Measurements from ENCODE around the gene SPIRE1. TPM values are rescaled to one million over a fixed set of nuclear protein-coding genes. Genes with fewer than 3 reads are reported as not detected.
"Not testable (repeated sequence)": the region's sequence is repeated elsewhere in the genome, so short reads cannot be mapped to it uniquely, and the experiment has no call there.

The SPIRE1 gene
- total RNA-seq, 2 experiments from 2014 or later: 2.5 to 2.7 TPM

GRCh38 chr18:12410747-12411146 lies 247.2 kb downstream of the SPIRE1 start:
- DNase-seq; CTCF ChIA-PET; ATAC-seq; H3K36me3 Mint-ChIP-seq (ENCODE audit: low read depth); H3K4me3 Mint-ChIP-seq; POLR2A ChIA-PET; H3K9me3 Mint-ChIP-seq (ENCODE audit: insufficient read depth); H3K27ac Mint-ChIP-seq: not testable (repeated sequence)
- Mint-ChIP-seq H3K27me3 (ENCODE audit: low read depth) (peaks cover 14% of the 10 kb centered on the region), H3K4me1 (ENCODE audit: low read depth) (peaks cover 27% of the 10 kb centered on the region)

- CTCF ChIA-PET: no interaction called here
- POLR2A ChIA-PET: no interaction called here
- Mint-ChIP-seq H3K9me3 (ENCODE audit: insufficient read depth) (no peaks in the 10 kb centered on the region), H3K4me3 (no peak overlapping the region), H3K27ac (no peak overlapping the region), H3K27me3 (ENCODE audit: low read depth) (peaks cover 18% of the 10 kb centered on the region), H3K4me1 (ENCODE audit: low read depth) (peaks cover 28% of the 10 kb centered on the region), H3K36me3 (ENCODE audit: low read depth) (peaks cover 3% of the 10 kb centered on the region)
- DNase-seq (no peak), ATAC-seq (no peak)
Observed at GRCh38 chr18:12410081-12410481, 247.8 kb downstream of the SPIRE1 start.

GRCh38 chr18:12409469-12409868 lies 248.4 kb downstream of the SPIRE1 start:
- H3K36me3 Mint-ChIP-seq (ENCODE audit: low read depth): peaks cover 3% of the 10 kb centered on the region
- ChIA-PET POLR2A (no interaction called here), CTCF (no interaction called here)
- H3K4me1 Mint-ChIP-seq (ENCODE audit: low read depth): peaks cover 28% of the 10 kb centered on the region
- no peak overlapping the region for H3K4me3 Mint-ChIP-seq
- peaks cover 24% of the 10 kb centered on the region for H3K27me3 Mint-ChIP-seq (ENCODE audit: low read depth)
- no peak overlapping the region for H3K27ac Mint-ChIP-seq
- no peaks in the 10 kb centered on the region for H3K9me3 Mint-ChIP-seq (ENCODE audit: insufficient read depth)
- DNase-seq (no peak), ATAC-seq (no peak)

GRCh38 chr18:12408247-12408869 lies 249.5 kb downstream of the SPIRE1 start:
- Mint-ChIP-seq H3K27me3 (ENCODE audit: low read depth) (peaks cover 32% of the 10 kb centered on the region), H3K36me3 (ENCODE audit: low read depth) (peaks cover 3% of the 10 kb centered on the region), H3K9me3 (ENCODE audit: insufficient read depth) (no peaks in the 10 kb centered on the region), H3K4me3 (peak overlapping the region; percentile 75), H3K4me1 (ENCODE audit: low read depth) (peaks cover 31% of the 10 kb centered on the region), H3K27ac (peak overlapping the region; percentile 30)
- ChIA-PET CTCF (interaction anchor here (1.1 to 5.6 kb wide), 2 partner anchors 16 to 109 kb away, joined by 3 to 35 read pairs; no protein-coding TSS in a partner anchor), POLR2A (interaction anchor here (0.7 to 2.0 kb wide), 3 partner anchors 11 to 31 kb away, joined by 3 to 5 read pairs (median 3); partner anchors contain the start of gene AFG3L2)
- ATAC-seq: peak; percentile 4
- DNase-seq: no peak

- Mint-ChIP-seq H3K27ac (no peak overlapping the region), H3K27me3 (ENCODE audit: low read depth) (peaks cover 41% of the 10 kb centered on the region), H3K4me1 (ENCODE audit: low read depth) (peaks cover 31% of the 10 kb centered on the region), H3K4me3 (peak overlapping the region; percentile 76), H3K36me3 (ENCODE audit: low read depth) (peaks cover 3% of the 10 kb centered on the region), H3K9me3 (ENCODE audit: insufficient read depth) (no peaks in the 10 kb centered on the region)
- ChIA-PET POLR2A (interaction anchor here (2.0 kb wide), 1 partner anchor 29 kb away, joined by 5 read pairs; the partner anchor contains the start of gene AFG3L2), CTCF (interaction anchor here (1.3 to 5.6 kb wide), 2 partner anchors 14 to 319 kb away, joined by 3 to 35 read pairs; no protein-coding TSS in a partner anchor)
- no peak for ATAC-seq
- DNase-seq: no peak
Observed at GRCh38 chr18:12406371-12407111, 251.4 kb downstream of the SPIRE1 start.

GRCh38 chr18:12405066-12405465 lies 252.8 kb downstream of the SPIRE1 start:
- ATAC-seq (no peak), DNase-seq (no peak)
- Mint-ChIP-seq H3K4me3 (no peak overlapping the region), H3K36me3 (ENCODE audit: low read depth) (no peaks in the 10 kb centered on the region), H3K4me1 (ENCODE audit: low read depth) (peaks cover 29% of the 10 kb centered on the region), H3K27me3 (ENCODE audit: low read depth) (peaks cover 41% of the 10 kb centered on the region), H3K27ac (no peak overlapping the region), H3K9me3 (ENCODE audit: insufficient read depth) (no peaks in the 10 kb centered on the region)
- POLR2A ChIA-PET: no interaction called here
- CTCF ChIA-PET: interaction anchor here (1.1 to 5.6 kb wide), 2 partner anchors 9 to 13 kb away, joined by 3 to 35 read pairs; no protein-coding TSS in a partner anchor

GRCh38 chr18:12403601-12404506 lies 254.1 kb downstream of the SPIRE1 start:
- ChIA-PET CTCF (interaction anchor here (1.1 to 5.6 kb wide), 2 partner anchors 10 to 12 kb away, joined by 3 to 35 read pairs; no protein-coding TSS in a partner anchor), POLR2A (no interaction called here)
- Mint-ChIP-seq H3K27me3 (ENCODE audit: low read depth) (peaks cover 41% of the 10 kb centered on the region), H3K27ac (no peak overlapping the region), H3K4me1 (ENCODE audit: low read depth) (peaks cover 28% of the 10 kb centered on the region), H3K4me3 (no peak overlapping the region), H3K9me3 (ENCODE audit: insufficient read depth) (no peaks in the 10 kb centered on the region), H3K36me3 (ENCODE audit: low read depth) (no peaks in the 10 kb centered on the region)
- DNase-seq (no peak), ATAC-seq (no peak)

- Mint-ChIP-seq H3K27me3 (ENCODE audit: low read depth) (peaks cover 35% of the 10 kb centered on the region), H3K36me3 (ENCODE audit: low read depth) (no peaks in the 10 kb centered on the region), H3K9me3 (ENCODE audit: insufficient read depth) (no peaks in the 10 kb centered on the region), H3K4me1 (ENCODE audit: low read depth) (peaks cover 14% of the 10 kb centered on the region), H3K4me3 (no peak overlapping the region), H3K27ac (no peak overlapping the region)
- ChIA-PET CTCF (interaction anchor here (1.2 kb wide), 1 partner anchor 10 kb away, joined by 5 read pairs; no protein-coding TSS in a partner anchor), POLR2A (no interaction called here)
- no peak for ATAC-seq
- no peak for DNase-seq
Observed at GRCh38 chr18:12401881-12402280, 256.0 kb downstream of the SPIRE1 start.

- CTCF ChIA-PET: no interaction called here
- ATAC-seq: no peak
- Mint-ChIP-seq H3K36me3 (ENCODE audit: low read depth) (no peaks in the 10 kb centered on the region), H3K4me3 (no peak overlapping the region), H3K27me3 (ENCODE audit: low read depth) (peaks cover 22% of the 10 kb centered on the region), H3K27ac (no peak overlapping the region), H3K4me1 (ENCODE audit: low read depth) (peaks cover 3% of the 10 kb centered on the region), H3K9me3 (ENCODE audit: insufficient read depth) (no peaks in the 10 kb centered on the region)
- DNase-seq: no peak
- POLR2A ChIA-PET: no interaction called here
Observed at GRCh38 chr18:12399231-12399630, 258.7 kb downstream of the SPIRE1 start.

- Mint-ChIP-seq H3K27me3 (ENCODE audit: low read depth) (peaks cover 17% of the 10 kb centered on the region), H3K9me3 (ENCODE audit: insufficient read depth) (no peaks in the 10 kb centered on the region), H3K27ac (no peak overlapping the region), H3K4me3 (no peak overlapping the region), H3K4me1 (ENCODE audit: low read depth) (no peaks in the 10 kb centered on the region), H3K36me3 (ENCODE audit: low read depth) (no peaks in the 10 kb centered on the region)
- CTCF ChIA-PET: no interaction called here
- ATAC-seq (no peak), DNase-seq (no peak)
- POLR2A ChIA-PET: no interaction called here
Observed at GRCh38 chr18:12398625-12399024, 259.3 kb downstream of the SPIRE1 start.

GRCh38 chr18:12397793-12398192 lies 260.1 kb downstream of the SPIRE1 start:
- Mint-ChIP-seq H3K9me3 (ENCODE audit: insufficient read depth) (no peaks in the 10 kb centered on the region), H3K27ac (no peak overlapping the region), H3K27me3 (ENCODE audit: low read depth) (peaks cover 13% of the 10 kb centered on the region), H3K36me3 (ENCODE audit: low read depth) (no peaks in the 10 kb centered on the region), H3K4me3 (no peak overlapping the region), H3K4me1 (ENCODE audit: low read depth) (no peaks in the 10 kb centered on the region)
- no peak for DNase-seq
- ChIA-PET POLR2A (no interaction called here), CTCF (no interaction called here)
- no peak for ATAC-seq
